Measurements from ENCODE around the gene TACR2. TPM values are rescaled to one million over a fixed set of nuclear protein-coding genes. Genes with fewer than 3 reads are reported as not detected.

The TACR2 gene
- total RNA-seq, 1 experiment from 2014 or later: 0.21 TPM

DNA sequence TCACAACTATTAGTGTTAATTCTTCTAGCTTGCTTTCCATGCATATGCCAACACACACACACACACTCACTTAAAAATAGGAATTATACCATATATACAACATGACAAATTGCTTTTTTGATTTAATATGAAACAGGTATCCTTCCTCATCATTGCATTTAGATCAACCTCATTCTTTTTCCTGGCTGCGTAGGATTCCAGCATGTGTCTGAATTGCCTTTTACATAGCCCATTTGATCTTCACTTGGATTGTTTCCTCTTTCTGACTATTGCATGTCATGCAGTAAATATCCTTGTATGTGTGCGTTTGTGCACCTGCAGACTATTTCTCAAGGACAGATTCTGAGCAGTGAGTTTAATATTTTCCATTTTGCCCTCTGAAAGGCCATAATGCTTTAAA, 28.2 kb downstream of the TACR2 start:
- POLR2A ChIA-PET: no interaction called here
- ATAC-seq (no peak), DNase-seq (ENCODE audit: low read depth, low spot score) (no peak)
- no peaks in the 10 kb centered on the region for H3K27me3 ChIP-seq (ENCODE audit: control insufficient read depth, insufficient read depth, low read length)
- TF ChIP-seq TCF7L2 (IDR thresholded peaks at IDR 0.05; ENCODE audit: low read depth, low read length): no peak
- TF ChIP-seq, protein P1, sequence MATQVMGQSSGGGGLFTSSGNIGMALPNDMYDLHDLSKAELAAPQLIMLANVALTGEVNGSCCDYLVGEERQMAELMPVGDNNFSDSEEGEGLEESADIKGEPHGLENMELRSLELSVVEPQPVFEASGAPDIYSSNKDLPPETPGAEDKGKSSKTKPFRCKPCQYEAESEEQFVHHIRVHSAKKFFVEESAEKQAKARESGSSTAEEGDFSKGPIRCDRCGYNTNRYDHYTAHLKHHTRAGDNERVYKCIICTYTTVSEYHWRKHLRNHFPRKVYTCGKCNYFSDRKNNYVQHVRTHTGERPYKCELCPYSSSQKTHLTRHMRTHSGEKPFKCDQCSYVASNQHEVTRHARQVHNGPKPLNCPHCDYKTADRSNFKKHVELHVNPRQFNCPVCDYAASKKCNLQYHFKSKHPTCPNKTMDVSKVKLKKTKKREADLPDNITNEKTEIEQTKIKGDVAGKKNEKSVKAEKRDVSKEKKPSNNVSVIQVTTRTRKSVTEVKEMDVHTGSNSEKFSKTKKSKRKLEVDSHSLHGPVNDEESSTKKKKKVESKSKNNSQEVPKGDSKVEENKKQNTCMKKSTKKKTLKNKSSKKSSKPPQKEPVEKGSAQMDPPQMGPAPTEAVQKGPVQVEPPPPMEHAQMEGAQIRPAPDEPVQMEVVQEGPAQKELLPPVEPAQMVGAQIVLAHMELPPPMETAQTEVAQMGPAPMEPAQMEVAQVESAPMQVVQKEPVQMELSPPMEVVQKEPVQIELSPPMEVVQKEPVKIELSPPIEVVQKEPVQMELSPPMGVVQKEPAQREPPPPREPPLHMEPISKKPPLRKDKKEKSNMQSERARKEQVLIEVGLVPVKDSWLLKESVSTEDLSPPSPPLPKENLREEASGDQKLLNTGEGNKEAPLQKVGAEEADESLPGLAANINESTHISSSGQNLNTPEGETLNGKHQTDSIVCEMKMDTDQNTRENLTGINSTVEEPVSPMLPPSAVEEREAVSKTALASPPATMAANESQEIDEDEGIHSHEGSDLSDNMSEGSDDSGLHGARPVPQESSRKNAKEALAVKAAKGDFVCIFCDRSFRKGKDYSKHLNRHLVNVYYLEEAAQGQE (IDR thresholded peaks at IDR 0.05; ENCODE audit: insufficient read depth in 1 of 2, low read depth in 2 of 2, low read length in 1 of 2): no peak
- no peak for TF ChIP-seq POLR2AphosphoS5 (IDR thresholded peaks at IDR 0.05; ENCODE audit: low read depth, low read length)
- TF ChIP-seq SIN3A (IDR thresholded peaks at IDR 0.05; ENCODE audit: borderline replicate concordance, insufficient read depth, low read depth, low read length): no peak
- TF ChIP-seq, protein P2, sequence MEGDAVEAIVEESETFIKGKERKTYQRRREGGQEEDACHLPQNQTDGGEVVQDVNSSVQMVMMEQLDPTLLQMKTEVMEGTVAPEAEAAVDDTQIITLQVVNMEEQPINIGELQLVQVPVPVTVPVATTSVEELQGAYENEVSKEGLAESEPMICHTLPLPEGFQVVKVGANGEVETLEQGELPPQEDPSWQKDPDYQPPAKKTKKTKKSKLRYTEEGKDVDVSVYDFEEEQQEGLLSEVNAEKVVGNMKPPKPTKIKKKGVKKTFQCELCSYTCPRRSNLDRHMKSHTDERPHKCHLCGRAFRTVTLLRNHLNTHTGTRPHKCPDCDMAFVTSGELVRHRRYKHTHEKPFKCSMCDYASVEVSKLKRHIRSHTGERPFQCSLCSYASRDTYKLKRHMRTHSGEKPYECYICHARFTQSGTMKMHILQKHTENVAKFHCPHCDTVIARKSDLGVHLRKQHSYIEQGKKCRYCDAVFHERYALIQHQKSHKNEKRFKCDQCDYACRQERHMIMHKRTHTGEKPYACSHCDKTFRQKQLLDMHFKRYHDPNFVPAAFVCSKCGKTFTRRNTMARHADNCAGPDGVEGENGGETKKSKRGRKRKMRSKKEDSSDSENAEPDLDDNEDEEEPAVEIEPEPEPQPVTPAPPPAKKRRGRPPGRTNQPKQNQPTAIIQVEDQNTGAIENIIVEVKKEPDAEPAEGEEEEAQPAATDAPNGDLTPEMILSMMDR (IDR thresholded peaks at IDR 0.05): no peak
- no peak overlapping the region for H3K27ac ChIP-seq (ENCODE audit: low read length)
- no peak overlapping the region for H3K4me3 ChIP-seq (ENCODE audit: low read depth in 2 of 2, low read length in 2 of 2)
- CTCF ChIA-PET: no interaction called here
- no peaks in the 10 kb centered on the region for H3K36me3 ChIP-seq (ENCODE audit: control insufficient read depth, insufficient read depth, low read length)
- BruUV-seq (replicated peaks): no TSS peak
- in situ Hi-C loops (cut with HindIII; ENCODE audit: low pct_unique_long_range_greater_than_20kb, low sequenced_read_pairs): no loop called here
- no peaks in the 10 kb centered on the region for H3K4me1 ChIP-seq (ENCODE audit: control insufficient read depth, insufficient read depth, low read length)
- intact Hi-C loops (cut with micrococcal nuclease; ENCODE audit: unreplicated experiment): no loop called here
- H3K9me3 ChIP-seq (ENCODE audit: control insufficient read depth, insufficient read depth, low read depth, low read length): no peaks in the 10 kb centered on the region

DNA sequence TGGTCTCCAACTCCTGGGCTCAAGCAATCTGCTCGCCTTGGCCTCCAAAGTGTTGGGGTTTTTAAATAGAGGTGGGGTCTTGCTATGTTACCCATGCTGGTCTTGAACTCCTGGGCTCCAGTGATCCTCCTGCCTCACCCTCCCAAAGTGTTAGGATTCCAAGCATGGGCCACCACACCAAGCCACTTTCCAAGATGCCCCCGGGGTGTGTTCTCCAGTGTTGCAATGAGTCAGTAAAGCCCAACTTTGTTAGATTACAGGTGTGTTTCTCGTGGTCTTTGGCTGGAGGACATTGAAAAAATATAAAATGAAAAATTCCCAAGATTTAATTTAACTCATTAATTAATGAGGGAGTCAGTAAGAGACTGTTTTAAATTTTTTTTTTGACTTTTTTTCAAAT, 29.2 kb downstream of the TACR2 start:
- H3K27me3 ChIP-seq (ENCODE audit: control insufficient read depth, insufficient read depth, low read length): no peaks in the 10 kb centered on the region
- ChIA-PET POLR2A (no interaction called here), CTCF (no interaction called here)
- H3K9me3 ChIP-seq (ENCODE audit: control insufficient read depth, insufficient read depth, low read depth, low read length): no peaks in the 10 kb centered on the region
- no peaks in the 10 kb centered on the region for H3K4me1 ChIP-seq (ENCODE audit: control insufficient read depth, insufficient read depth, low read length)
- no TSS peak for BruUV-seq (replicated peaks)
- no peak overlapping the region for H3K27ac ChIP-seq (ENCODE audit: low read length)
- no peak for ATAC-seq
- H3K36me3 ChIP-seq (ENCODE audit: control insufficient read depth, insufficient read depth, low read length): no peaks in the 10 kb centered on the region
- in situ Hi-C loops (cut with HindIII; ENCODE audit: low pct_unique_long_range_greater_than_20kb, low sequenced_read_pairs) (no loop called here), intact Hi-C loops (cut with micrococcal nuclease; ENCODE audit: unreplicated experiment) (no loop called here)
- no peak overlapping the region for H3K4me3 ChIP-seq (ENCODE audit: low read depth in 2 of 2, low read length in 2 of 2)
- TF ChIP-seq, protein P1 (IDR thresholded peaks at IDR 0.05; ENCODE audit: insufficient read depth in 1 of 2, low read depth in 2 of 2, low read length in 1 of 2): no peak
- TF ChIP-seq TCF7L2 (IDR thresholded peaks at IDR 0.05; ENCODE audit: low read depth, low read length): no peak
- no peak for TF ChIP-seq POLR2AphosphoS5 (IDR thresholded peaks at IDR 0.05; ENCODE audit: low read depth, low read length)
- no peak for TF ChIP-seq SIN3A (IDR thresholded peaks at IDR 0.05; ENCODE audit: borderline replicate concordance, insufficient read depth, low read depth, low read length)
- TF ChIP-seq, protein P2 (IDR thresholded peaks at IDR 0.05): no peak
- DNase-seq (ENCODE audit: low read depth, low spot score): no peak

Data from Panc1 (cell line).